GM19463 (cell line): Measurements from ENCODE around the gene KIAA1217.

Experiments
- ATAC-seq: cut with Tn5 transposase; IDR thresholded peaks from one replicate; pipeline ENCODE4 v1.9.1; 2021; ENCODE audit warnings: mild to moderate bottlenecking, moderate library complexity; ENCODE audit not compliant: unreplicated experiment

The KIAA1217 gene

GRCh38 chr10:24571870-24572450, 363.0 kb downstream of the KIAA1217 start:
- ATAC-seq = no peak

GRCh38 chr10:24574161-24574560, 365.2 kb downstream of the KIAA1217 start:
- ATAC-seq = no peak

GRCh38 chr10:24574578-24575155, 365.7 kb downstream of the KIAA1217 start:
- no peak for ATAC-seq

- ATAC-seq = no peak
Measured at GRCh38 chr10:24575481-24576002, 366.6 kb downstream of the KIAA1217 start.

- ATAC-seq = no peak
Measured at GRCh38 chr10:24579448-24579847, 370.5 kb downstream of the KIAA1217 start.

- no peak for ATAC-seq
Measured at GRCh38 chr10:24579906-24580305, 371.0 kb downstream of the KIAA1217 start.

- no peak for ATAC-seq
Measured at GRCh38 chr10:24589265-24589664, 380.3 kb downstream of the KIAA1217 start.

GRCh38 chr10:24590697-24591457, 381.9 kb downstream of the KIAA1217 start:
- no peak for ATAC-seq

- no peak for ATAC-seq
Measured at GRCh38 chr10:24596217-24596930, 387.4 kb downstream of the KIAA1217 start.

GRCh38 chr10:24597426-24597825, 388.5 kb downstream of the KIAA1217 start:
- ATAC-seq = no peak
